Right cardiac atrium (tissue), 5 donors: ENCODE measurements around the gene KCNK17. TPM values are rescaled to one million over a fixed set of nuclear protein-coding genes. Genes with fewer than 3 reads are reported as not detected.

Source experiments
- ATAC-seq, 2 donors: fragments of 200-7000 bp; cut with Tn5 transposase; one replicate each; pipeline versions ENCODE4 v1.8.0 to v1.9.1; 2020; ENCODE audit warnings: moderate library complexity in 2 of 2, mild to moderate bottlenecking in 1 of 2
- DNase-seq, 3 donors: peaks; one replicate each; pipeline ENCODE4 v3.0.0-alpha.2; 2020
- H3K27ac ChIP-seq: one replicate; pipeline ENCODE4 v1.5.1; 2013; ENCODE audit warnings: mild to moderate bottlenecking, low read length, control low read depth, moderate library complexity
- H3K27me3 ChIP-seq: one replicate; pipeline ENCODE4 v1.6.1; 2013; ENCODE audit not compliant: control insufficient read depth, insufficient read depth
- H3K4me1 ChIP-seq: one replicate; pipeline ENCODE4 v1.6.1; 2013; ENCODE audit warnings: low read length; ENCODE audit not compliant: control insufficient read depth, insufficient read depth
- H3K4me3 ChIP-seq: one replicate; pipeline ENCODE4 v1.5.1; 2013; ENCODE audit warnings: low read length, control low read depth
- H3K9me3 ChIP-seq: one replicate; pipeline ENCODE4 v1.6.1; 2013; ENCODE audit warnings: low read length; ENCODE audit not compliant: control insufficient read depth
- WGBS: extraction: QIAGEN DNeasy Blood & Tissue Kit; methylation state at CpG from one replicate; pipeline ENCODE4 v1.1.7; 2013; 5-methylcytosine and 5-hydroxymethylcytosine counted together
- intact Hi-C, 4 donors: fragments of 100-400 bp; cut with DNase I; formaldehyde crosslinking; loops; one replicate each; pipeline versions ENCODE4 v1.11.0 to v1.14.0; 2022 to 2023
- polyA plus RNA-seq: library from polyadenylated mRNA; stranded (reverse); fragments of 200-250 nt; gene quantifications from one replicate; pipeline ENCODE4 v1.2.3, GENCODE V29; 2013
- total RNA-seq, 4 donors: library from RNA; stranded (reverse); fragmentation: NEBNext Ultra II Directional; extraction: Animal tissue kit (Norgen Biotek cat#: 25700); gene quantifications; one replicate each; pipeline ENCODE4 v1.2.1, GENCODE V29; 2021
- donor health status: healthy with polysubstance abuse.
- donor health status: DM: no; HTN: yes; CAD: no.
- donor health status: DM: no; HTN: no; CAD: no.
- donor health status: DM: no; HTN: yes; CAD: no; lungs with severe emphysema.
- donor health status: DM: yes; HTN: yes; CAD: no.

KCNK17 gene
- total and polyA plus RNA-seq, 5 donors, result 2.5 to 9.3 (median 3.8) TPM

DNA sequence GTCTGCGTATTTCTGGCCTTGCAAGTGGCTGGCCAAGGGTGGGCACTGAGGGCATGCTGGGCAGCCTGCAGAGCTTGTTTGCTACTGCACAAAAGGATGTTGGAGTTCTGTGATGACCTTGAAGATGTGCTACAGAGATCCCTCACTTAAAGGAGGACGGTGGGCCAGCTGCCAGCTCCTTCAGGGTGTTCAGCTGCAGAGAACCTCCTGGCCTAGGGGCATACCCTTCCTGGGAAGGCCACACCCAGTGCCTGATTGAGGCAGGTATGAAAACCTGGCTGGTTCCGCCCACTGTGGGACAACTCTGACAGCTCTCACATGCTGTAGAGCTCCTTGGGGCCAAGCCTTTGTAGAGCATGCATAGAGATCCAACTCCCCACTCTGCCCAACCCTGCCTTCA is 3.0 kb upstream of the KCNK17 start:
- Histone ChIP-seq H3K4me3 (no peak overlapping the region), H3K27ac (no peak overlapping the region), H3K27me3 (no peaks in the 10 kb centered on the region), H3K9me3 (no peaks in the 10 kb centered on the region), H3K4me1 (peaks cover 2% of the 10 kb centered on the region)
- WGBS, result 91% methylated on average over 3 of the region's 3 CpGs
- DNase-seq (peak in 1 of 3 donors; percentile 53), ATAC-seq (no peak)
- intact Hi-C loops, result no loop called here

DNA sequence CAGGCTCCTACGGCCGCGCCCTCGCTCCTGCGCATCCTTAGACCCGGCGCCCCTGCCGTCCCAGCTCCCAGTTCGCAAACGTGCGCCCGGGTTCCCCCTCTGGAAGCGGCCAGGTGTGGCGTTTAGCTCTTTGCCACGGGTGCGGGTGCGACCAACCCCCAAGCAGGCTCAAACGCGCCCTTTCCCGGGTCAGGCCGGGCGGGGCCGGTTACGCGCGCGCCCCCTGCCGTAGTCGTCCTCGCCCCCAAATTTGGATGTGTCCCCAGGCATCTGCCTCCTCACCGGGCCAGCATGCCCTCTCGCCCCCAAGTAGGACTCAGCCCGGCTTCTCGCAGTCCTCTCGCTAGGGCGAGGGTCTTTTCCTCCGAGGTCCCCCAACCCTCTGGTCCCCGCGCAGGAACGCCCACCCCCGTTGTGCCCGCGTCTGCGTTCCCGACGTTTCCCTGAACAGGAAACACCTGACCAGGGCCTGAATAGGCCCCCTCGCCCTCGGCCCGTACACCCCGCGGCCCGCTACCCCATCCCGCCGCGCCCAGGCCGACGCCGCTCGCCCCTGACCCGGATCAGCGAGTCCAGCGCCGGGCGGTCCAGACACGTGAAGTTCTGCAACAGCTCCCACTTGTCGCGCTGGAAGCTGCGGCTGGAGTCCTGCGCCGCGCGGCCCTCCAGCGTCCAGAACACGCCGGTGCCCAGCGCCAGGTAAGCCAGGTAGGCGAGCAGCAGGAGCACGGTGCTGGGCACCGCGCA is 520 bp downstream of the KCNK17 start:
- DNase-seq (peak in 2 of 3 donors; percentile 72 to 73), ATAC-seq (peak; percentile 9 to 39)
- WGBS, result 1% methylated on average over 80 of the region's 80 CpGs
- no peaks in the 10 kb centered on the region for H3K4me1 ChIP-seq
- H3K9me3 ChIP-seq, result no peaks in the 10 kb centered on the region
- intact Hi-C loops, result loop anchor here in 1 of 4 donors (5.0 kb wide), 1 partner anchor 436 kb away; no protein-coding TSS in a partner anchor
- peak overlapping the region; percentile 25 for H3K4me3 ChIP-seq
- no peaks in the 10 kb centered on the region for H3K27me3 ChIP-seq
- H3K27ac ChIP-seq, result no peak overlapping the region

DNA sequence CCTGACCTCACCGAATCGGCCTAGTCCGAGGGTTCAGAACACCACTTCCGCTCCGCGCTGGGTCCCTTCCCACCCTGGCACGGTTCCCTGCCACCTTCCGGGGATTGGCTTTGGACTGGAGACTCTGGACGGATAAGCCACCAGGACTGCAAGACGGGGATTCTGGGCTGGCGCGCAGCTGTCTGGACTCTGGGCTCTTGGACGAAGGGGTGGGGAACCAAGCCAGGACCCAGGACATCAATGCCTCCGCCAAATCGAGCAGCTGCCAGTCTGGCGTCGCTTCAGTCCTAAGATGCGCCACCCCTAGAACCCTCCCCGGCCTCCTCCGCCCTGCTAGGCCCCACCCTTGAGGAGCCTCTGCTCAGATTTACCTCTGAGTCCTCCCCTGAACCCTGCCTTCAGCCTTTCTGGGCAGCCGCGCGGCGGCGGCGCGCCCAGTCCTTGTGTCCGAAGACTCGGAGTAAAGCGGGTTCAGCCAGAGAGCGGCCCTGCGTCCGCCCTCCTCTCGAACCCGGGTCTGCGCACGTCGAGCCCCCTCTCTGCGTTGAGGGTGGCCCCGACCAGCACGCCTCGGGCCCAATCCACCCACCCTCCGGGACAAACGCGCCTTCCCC is 1.2 kb downstream of the KCNK17 start:
- Histone ChIP-seq H3K27me3 (no peaks in the 10 kb centered on the region), H3K4me1 (no peaks in the 10 kb centered on the region), H3K27ac (no peak overlapping the region), H3K9me3 (no peaks in the 10 kb centered on the region), H3K4me3 (peak overlapping the region; percentile 25)
- intact Hi-C loops, result loop anchor here in 1 of 4 donors (5.0 kb wide), 1 partner anchor 436 kb away; no protein-coding TSS in a partner anchor
- ATAC-seq (peak; percentile 52 to 63), DNase-seq (peak; percentile 67 to 89 (median 88))
- WGBS, result 12% methylated on average over 45 of the region's 45 CpGs

DNA sequence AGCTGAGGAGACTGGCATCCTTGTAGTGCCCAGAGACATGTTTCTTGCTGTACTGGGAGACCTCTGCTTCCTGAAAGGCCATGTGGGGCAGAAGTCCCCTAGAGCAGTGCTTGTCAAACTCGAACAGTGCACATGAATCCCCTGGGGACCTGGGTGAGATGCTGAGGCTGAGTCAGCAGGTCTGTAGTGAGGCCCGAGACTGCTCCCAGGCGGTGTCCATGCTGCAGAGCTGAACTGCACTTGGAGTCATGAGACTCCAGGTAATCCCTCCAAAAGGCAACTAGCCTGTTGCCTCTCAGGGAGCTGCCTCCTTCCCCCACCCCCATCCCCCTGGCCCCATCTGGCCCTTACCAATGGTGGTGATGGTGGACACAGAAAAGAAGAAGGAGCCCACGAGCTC is 3.7 kb downstream of the KCNK17 start:
- ATAC-seq (no peak), DNase-seq (no peak)
- Histone ChIP-seq H3K4me3 (no peak overlapping the region), H3K27ac (no peak overlapping the region), H3K9me3 (no peaks in the 10 kb centered on the region), H3K27me3 (no peaks in the 10 kb centered on the region), H3K4me1 (no peaks in the 10 kb centered on the region)
- 55% methylated on average over 4 of the region's 4 CpGs for WGBS
- intact Hi-C loops, result loop anchor here in 1 of 4 donors (5.0 kb wide), 1 partner anchor 433 kb away; no protein-coding TSS in a partner anchor

DNA sequence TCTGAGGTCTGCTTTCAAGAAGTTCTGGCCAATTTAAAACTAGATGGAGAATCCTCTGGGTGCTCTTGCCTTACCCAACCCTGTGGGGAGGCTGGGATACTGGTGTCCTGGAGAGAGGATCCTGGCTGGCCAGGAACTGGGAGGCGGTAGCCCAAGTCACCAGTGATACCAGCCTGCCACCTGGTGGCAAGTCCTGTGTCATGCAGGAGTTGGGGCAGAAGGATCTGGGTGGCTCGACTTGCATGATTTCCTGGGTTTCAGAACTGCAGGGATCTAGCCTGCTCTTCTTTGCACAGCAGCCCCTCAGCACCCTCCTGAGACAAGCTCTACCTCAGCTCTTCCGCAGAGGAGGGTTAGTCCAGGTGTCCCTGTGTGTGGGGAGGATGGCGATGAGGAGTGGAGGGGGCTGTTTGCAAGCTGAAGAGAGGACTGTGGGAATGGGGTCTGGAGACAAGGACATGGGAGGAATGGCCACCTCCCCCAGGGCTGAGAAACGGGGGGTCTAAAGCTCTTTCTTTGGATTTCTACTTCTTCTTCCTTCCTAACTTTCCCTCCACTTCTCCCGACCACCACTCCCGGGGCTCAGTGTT is 4.2 kb downstream of the KCNK17 start:
- Histone ChIP-seq H3K27me3 (no peaks in the 10 kb centered on the region), H3K4me3 (no peak overlapping the region), H3K4me1 (no peaks in the 10 kb centered on the region), H3K9me3 (no peaks in the 10 kb centered on the region), H3K27ac (no peak overlapping the region)
- ATAC-seq (peak; percentile 50 to 68), DNase-seq (peak; percentile 74 to 90 (median 87))
- WGBS, result 34% methylated on average over 7 of the region's 7 CpGs
- intact Hi-C loops, result loop anchor here (5.0 to 10.0 kb wide), 5 partner anchors 225 to 435 kb away; no protein-coding TSS in a partner anchor

DNA sequence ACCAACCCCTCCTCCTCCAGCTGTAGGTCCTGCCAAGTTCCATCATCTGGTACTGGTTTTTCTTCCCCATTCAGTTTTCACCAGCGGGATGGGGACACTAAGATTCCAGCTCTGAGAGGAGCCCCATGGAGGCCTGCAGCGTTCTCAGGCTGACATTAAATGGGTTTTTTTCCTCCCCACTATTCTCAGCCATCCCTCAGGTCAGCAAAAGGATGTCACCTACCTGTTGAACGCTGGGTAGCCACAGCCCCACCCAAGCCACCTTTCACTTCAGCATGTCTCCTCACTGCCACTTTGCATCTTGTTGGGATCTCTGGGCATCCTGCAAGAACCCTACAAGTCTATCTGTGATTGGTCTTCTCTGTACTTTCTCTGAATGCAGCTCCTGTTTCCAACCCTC is 6.8 kb downstream of the KCNK17 start:
- intact Hi-C loops, result loop anchor here (5.0 to 10.0 kb wide), 4 partner anchors 223 to 433 kb away; no protein-coding TSS in a partner anchor
- no peak overlapping the region for H3K4me3 ChIP-seq
- H3K27ac ChIP-seq, result no peak overlapping the region
- no peaks in the 10 kb centered on the region for H3K27me3 ChIP-seq
- ATAC-seq (no peak), DNase-seq (no peak)
- H3K9me3 ChIP-seq, result no peaks in the 10 kb centered on the region
- 82% methylated on average over 3 of the region's 3 CpGs for WGBS
- H3K4me1 ChIP-seq, result no peaks in the 10 kb centered on the region

DNA sequence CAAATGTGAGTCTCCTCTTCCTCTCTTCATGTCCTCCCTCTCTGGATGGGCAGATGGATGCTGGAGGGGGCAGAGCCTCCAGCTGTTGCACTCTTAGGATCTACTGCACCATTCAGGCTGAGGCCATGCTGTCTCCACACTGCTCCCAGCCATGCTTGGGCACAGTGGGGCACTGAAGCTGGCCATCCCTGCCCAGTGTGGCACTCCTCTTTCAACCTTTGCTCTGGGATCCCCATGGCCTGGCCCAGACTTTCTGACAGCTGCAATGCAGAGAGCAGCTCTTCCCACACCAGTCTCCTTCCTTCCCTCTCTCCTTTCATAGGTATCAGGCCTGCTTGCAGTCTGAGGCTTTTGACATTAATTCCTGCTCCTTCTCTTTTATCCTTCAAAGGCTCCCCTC is 9.3 kb downstream of the KCNK17 start:
- no peak overlapping the region for H3K27ac ChIP-seq
- no peak overlapping the region for H3K4me3 ChIP-seq
- H3K4me1 ChIP-seq, result no peaks in the 10 kb centered on the region
- H3K27me3 ChIP-seq, result no peaks in the 10 kb centered on the region
- no peaks in the 10 kb centered on the region for H3K9me3 ChIP-seq
- intact Hi-C loops, result loop anchor here (2.0 to 10.0 kb wide), 7 partner anchors 136 to 433 kb away; no protein-coding TSS in a partner anchor
- DNase-seq (no peak), ATAC-seq (no peak)

DNA sequence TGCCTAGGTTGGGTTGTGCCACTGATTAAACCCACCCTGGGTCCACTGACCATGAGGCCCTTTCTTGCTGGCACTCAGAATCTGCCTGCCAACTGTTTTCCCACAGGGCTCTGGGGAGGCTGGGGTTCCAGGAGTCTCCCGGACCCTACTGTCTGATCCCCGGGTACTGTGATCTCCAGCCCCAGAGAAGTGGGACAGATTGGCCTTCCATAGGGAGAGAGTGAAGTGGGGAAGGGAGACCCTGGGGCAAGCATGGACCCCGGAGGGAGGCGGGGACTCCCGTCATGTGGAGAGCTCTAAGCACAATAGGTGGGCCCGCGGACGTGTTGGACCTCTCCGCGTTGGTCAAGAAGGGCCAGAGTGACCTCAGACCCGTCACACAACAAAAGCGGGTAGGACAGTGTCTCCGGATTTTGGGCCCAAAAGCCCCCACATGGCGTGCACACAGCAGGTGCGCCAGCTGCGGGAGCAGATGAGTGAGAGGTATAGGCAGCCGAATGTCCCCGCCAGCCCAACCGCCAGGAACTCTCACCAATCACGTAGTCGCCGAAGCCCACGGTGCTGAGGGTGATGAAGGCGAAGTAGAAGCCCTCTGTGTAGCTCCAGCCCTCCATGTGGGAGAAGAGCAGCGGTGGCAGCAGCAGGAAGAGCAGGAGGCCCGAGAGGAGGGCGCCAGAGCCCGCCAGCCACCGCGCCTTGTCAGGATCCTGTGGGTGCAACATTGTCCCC is 10.6 kb downstream of the KCNK17 start:
- ATAC-seq (no peak), DNase-seq (peak in 1 of 3 donors; percentile 46)
- no peaks in the 10 kb centered on the region for H3K9me3 ChIP-seq
- intact Hi-C loops, result loop anchor here (2.0 to 10.0 kb wide), 7 partner anchors 135 to 431 kb away; no protein-coding TSS in a partner anchor
- no peak overlapping the region for H3K4me3 ChIP-seq
- H3K4me1 ChIP-seq, result no peaks in the 10 kb centered on the region
- WGBS, result 85% methylated on average over 30 of the region's 30 CpGs
- no peak overlapping the region for H3K27ac ChIP-seq
- H3K27me3 ChIP-seq, result no peaks in the 10 kb centered on the region

DNA sequence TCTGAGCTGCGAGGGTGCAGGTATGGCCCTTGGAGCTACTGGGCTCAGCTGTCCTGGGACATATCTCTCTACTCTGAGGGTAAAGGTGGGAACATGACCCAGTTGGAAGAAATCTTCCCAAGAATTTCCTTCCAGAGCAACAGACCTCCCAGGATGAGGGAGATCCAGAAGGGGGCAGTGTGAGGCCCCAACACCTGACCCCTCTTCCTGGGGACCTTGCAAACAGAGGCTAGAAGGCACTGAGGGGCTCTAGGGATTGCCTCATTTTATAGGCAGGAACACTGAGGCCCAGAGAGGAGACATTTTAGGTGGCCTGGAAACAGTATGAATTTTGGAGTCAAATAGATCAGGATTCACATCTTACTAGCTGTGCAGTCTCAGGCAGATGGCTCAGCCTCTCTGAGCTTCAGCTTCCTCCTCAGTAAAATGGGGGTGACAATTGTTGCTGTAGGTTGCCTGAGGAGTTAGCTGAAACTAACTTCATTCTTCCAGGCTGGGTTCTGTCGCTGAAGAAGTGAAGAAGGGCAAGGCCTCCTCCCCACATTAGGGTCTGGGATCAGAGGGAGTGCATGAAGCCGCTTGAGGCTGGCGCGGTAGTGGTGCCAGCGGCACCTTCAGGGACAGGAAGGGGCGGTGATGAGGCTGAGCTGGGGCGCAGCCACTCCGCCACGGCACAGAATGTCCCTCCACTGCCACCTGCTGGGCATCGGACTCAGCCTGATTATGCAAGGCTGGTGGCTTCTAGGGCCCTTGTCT is 11.4 kb downstream of the KCNK17 start:
- 7% methylated on average over 11 of the region's 11 CpGs for WGBS
- Histone ChIP-seq H3K27ac (no peak overlapping the region), H3K4me1 (no peaks in the 10 kb centered on the region), H3K27me3 (no peaks in the 10 kb centered on the region), H3K9me3 (no peaks in the 10 kb centered on the region), H3K4me3 (no peak overlapping the region)
- peak; percentile 84 to 95 (median 93) for DNase-seq
- intact Hi-C loops, result loop anchor here (2.0 to 10.0 kb wide), 6 partner anchors 136 to 431 kb away; no protein-coding TSS in a partner anchor
- ATAC-seq, result peak; percentile 86 to 91

DNA sequence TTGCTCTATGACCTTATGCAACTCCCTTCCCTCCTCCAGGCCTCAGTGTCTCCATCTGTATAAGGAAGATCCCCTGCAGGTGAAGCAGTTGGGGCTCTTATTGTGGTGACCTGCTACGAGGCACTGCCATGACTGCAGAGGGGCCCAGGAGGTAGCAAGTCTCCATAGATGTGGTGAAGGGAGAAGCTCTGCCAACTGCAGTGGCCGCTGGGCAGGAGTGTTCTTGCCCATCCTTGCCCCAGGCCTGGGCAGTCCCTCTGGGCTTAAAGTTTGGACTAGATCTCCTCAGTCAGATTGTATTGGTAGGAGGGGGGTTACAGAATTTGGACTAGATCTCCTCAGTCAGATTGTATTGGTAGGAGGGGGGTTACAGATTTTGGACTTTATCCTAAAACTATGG is 12.2 kb downstream of the KCNK17 start:
- H3K4me3 ChIP-seq, result no peak overlapping the region
- intact Hi-C loops, result loop anchor here (2.0 to 10.0 kb wide), 6 partner anchors 135 to 430 kb away; no protein-coding TSS in a partner anchor
- no peaks in the 10 kb centered on the region for H3K27me3 ChIP-seq
- DNase-seq (no peak), ATAC-seq (no peak)
- H3K4me1 ChIP-seq, result no peaks in the 10 kb centered on the region
- no peaks in the 10 kb centered on the region for H3K9me3 ChIP-seq
- H3K27ac ChIP-seq, result no peak overlapping the region
- 95% methylated on average over 2 of the region's 2 CpGs for WGBS
